GM10266 (cell line): ENCODE results near the gene PTPN11.

Experiments
- DNase-seq: peaks from one replicate; pipeline ENCODE4 v3.0.0; 2012; ENCODE audit errors: extremely low spot score
- TF ChIP-seq, protein P1 (sequence below): IDR thresholded peaks from 2 replicates; pipeline ENCODE4 v1.5.1; 2012; ENCODE audit warnings: mild to moderate bottlenecking, low read depth; ENCODE audit not compliant: control insufficient read depth, insufficient read depth; ENCODE audit errors: missing control alignments

The PTPN11 gene

DNA sequence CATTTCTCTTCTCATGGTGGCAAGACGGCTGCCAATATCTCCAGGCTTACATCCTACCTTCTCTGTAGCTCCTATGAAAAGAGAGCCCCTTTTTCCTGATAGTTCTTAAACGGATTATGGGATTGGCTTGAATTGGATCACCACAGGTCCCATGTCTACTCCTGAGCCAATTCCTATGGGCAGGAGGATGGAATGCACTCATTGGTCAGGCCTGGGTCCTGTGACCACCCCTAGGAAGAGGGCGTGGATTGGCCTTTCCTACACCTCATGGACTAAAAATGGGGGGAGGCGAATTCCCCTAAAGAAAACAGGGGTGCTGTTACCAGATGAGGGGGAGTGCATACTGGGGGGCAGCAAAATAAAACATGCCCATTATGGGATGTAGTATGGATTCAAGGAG, 108.8 kb downstream of the PTPN11 start:
- TF ChIP-seq, protein P1, sequence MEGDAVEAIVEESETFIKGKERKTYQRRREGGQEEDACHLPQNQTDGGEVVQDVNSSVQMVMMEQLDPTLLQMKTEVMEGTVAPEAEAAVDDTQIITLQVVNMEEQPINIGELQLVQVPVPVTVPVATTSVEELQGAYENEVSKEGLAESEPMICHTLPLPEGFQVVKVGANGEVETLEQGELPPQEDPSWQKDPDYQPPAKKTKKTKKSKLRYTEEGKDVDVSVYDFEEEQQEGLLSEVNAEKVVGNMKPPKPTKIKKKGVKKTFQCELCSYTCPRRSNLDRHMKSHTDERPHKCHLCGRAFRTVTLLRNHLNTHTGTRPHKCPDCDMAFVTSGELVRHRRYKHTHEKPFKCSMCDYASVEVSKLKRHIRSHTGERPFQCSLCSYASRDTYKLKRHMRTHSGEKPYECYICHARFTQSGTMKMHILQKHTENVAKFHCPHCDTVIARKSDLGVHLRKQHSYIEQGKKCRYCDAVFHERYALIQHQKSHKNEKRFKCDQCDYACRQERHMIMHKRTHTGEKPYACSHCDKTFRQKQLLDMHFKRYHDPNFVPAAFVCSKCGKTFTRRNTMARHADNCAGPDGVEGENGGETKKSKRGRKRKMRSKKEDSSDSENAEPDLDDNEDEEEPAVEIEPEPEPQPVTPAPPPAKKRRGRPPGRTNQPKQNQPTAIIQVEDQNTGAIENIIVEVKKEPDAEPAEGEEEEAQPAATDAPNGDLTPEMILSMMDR = no peak
- DNase-seq = no peak

DNA sequence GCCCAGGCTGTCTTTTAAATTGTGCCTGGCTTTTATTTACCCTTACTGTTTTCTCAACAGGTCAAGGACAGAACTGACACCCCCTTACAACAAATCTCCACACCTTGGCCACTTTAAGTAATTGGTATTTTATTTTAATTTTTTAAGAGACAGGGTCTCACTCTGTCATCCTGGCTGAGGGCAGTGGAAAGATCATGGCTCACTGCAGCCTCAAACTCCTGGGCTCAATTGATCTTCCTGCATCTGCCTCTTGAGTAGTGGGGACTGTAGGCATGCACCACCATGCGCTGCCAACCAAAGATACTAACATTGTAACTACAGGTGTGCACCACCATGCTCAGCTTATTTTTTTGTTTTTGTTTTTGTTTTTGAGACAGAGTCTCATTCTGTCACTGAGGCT, 109.8 kb downstream of the PTPN11 start:
- DNase-seq = no peak
- TF ChIP-seq, protein P1 = no peak

DNA sequence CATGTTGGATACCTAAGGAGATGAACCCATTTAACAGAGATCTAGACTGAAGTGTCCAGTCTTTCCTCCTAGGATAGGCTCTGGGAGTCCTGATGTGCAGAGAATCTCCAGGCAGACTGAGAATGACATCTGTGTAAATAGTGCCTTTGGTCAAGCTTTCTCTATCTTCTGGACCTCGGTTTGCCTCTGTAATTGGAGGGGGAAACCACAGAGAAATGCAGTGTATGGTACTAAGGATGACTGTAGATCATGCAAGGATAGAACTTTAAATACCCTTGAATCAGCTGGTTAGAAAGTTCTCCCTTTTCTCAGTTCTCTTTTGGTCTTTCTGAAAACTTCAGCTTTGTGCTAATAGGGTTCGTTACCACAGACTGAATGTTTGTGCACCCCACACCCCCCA, 112.2 kb downstream of the PTPN11 start:
- no peak for DNase-seq
- TF ChIP-seq, protein P1 = no peak

DNA sequence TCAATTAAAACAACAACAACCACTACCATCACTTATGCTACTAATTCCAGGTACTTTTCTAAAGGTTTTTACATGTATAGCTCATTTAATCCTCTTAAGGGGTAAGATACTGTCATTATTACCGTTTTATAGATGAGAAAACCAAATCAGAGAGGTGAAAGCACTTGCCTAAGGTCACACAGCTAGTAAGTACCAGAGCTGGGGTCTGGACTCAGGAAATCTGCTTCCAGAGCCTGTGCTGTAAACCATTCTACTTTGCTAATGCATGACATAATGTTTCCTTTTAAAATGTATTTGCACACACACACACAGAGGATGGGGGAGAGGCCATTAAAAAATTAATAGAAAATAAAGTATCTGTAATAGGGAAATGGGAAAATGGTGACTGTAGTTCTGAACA, 113.4 kb downstream of the PTPN11 start:
- no peak for DNase-seq

DNA sequence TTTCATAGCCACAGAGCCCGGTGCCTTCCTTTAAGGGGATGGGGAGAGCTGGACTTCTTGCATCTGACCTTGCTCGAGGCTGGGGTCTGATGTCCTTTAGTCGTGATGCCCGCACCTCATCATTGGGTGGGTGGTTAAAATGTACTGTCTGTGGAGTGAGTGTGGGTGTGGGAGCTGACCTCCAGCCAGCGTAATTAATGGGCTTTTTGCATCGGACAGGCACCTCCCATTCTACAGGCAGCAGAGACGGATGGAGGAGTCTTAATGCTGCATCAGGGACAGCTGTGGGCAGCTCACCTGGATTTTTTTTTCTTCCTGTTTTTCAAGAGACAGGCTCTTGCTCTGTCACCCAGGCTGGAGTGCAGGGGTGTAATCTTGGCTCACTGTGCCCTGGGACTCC, 114.8 kb downstream of the PTPN11 start:
- TF ChIP-seq, protein P1 = no peak
- no peak for DNase-seq

More for the DNA sequence above, 113.4 kb downstream of the PTPN11 start:
- TF ChIP-seq, protein P1 = no peak

DNA sequence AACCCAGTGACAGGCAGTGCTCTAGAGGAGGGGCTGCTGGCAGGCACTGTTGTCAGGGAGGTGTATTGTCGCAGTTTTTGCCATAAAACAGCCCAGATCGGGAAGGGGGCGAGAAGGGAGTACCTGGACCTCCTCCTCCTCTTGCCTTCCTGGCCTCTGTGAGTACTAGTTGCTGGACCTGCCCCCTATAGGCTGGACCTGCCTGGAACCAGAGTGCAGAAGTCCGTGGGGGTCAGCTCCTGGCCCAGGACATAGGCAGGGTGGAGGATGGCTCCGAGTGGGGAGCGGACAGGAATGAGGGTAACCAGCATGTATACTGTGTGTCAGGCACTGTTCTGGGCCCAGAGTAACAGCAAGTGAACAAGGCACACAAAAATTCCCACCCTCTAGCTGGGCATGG, 116.3 kb downstream of the PTPN11 start:
- TF ChIP-seq, protein P1 = no peak

DNA sequence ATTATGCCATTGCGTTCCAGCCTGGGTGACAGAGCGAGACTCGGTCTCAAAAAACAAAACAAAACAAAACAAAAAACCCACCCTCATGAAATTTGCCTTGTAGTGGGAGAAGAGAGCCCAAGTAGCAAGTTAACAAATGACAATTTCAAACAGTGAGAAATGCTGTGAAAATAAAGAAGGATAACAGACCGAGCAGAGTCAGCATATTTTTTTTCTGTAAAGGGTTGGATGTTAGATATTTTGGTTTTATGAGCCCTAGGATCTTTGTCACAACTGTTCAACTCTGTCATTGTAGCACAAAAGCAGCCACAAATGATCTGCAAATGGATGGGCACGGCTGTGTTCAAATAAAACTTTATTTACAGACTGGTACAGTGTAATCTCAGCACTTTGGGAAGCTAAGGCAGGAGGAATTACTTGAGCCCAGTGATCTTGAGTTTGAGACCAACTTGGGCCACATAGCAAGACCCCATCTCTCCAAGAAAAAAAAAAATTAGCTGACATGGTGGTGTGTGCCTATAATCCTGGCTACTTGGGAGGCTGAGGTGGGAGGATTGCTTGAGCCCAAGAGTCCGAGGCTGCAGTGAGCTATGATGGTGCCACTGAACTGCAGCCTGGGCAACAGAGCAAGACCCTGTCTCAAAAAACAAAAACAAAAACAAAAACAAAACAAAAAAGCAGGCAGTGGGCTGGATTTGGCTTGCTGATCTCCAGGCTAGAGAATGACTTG, 117.1 kb downstream of the PTPN11 start:
- TF ChIP-seq, protein P1 = no peak

More for the DNA sequence above, 116.3 kb downstream of the PTPN11 start:
- no peak for DNase-seq

More for the DNA sequence above, 117.1 kb downstream of the PTPN11 start:
- DNase-seq = no peak
